ENCODE data around the gene FAM124B. TPM values are rescaled to one million over a fixed set of nuclear protein-coding genes. Genes with fewer than 3 reads are reported as not detected.

FAM124B gene
- total RNA-seq, 4 donors from 2014 or later: 0.38 to 2.7 (median 1.2) TPM

- Histone ChIP-seq H3K27ac (no peak overlapping the region), H3K4me3 (no peak overlapping the region), H3K4me1 (no peaks in the 10 kb centered on the region), H3K27me3 (no peaks in the 10 kb centered on the region), H3K9me3 (no peaks in the 10 kb centered on the region), H3K36me3 (no peaks in the 10 kb centered on the region)
- DNase-seq: no peak
- TF ChIP-seq CTCF (IDR thresholded peaks at IDR 0.05) (no peak), POLR2A (IDR thresholded peaks at IDR 0.05) (no peak)
- intact Hi-C loops (cut with DNase I): no loop called here
- 56 to 76% methylated on average over 4 of the region's 4 CpGs for WGBS, 2 donors
Measured at GRCh38 chr2:224427471-224427870, 25.6 kb upstream of the FAM124B start.

GRCh38 chr2:224426656-224427055 is 24.7 kb upstream of the FAM124B start:
- intact Hi-C loops (cut with DNase I): no loop called here
- no peaks in the 10 kb centered on the region for H3K27me3 ChIP-seq
- no peaks in the 10 kb centered on the region for H3K9me3 ChIP-seq
- no peaks in the 10 kb centered on the region for H3K4me1 ChIP-seq
- WGBS, 2 donors: 62 to 63% methylated on average over 3 of the region's 3 CpGs
- DNase-seq: no peak
- H3K4me3 ChIP-seq: no peak overlapping the region
- no peak for TF ChIP-seq POLR2A (IDR thresholded peaks at IDR 0.05)
- TF ChIP-seq CTCF (IDR thresholded peaks at IDR 0.05): no peak
- no peaks in the 10 kb centered on the region for H3K36me3 ChIP-seq
- no peak overlapping the region for H3K27ac ChIP-seq

- 64 to 90% methylated on average over 2 of the region's 2 CpGs for WGBS, 2 donors
- H3K36me3 ChIP-seq: no peaks in the 10 kb centered on the region
- H3K4me3 ChIP-seq: no peak overlapping the region
- peaks cover 0 to 6% (median 0%) of the 10 kb centered on the region in 3 donors for H3K4me1 ChIP-seq
- no peaks in the 10 kb centered on the region for H3K9me3 ChIP-seq
- intact Hi-C loops (cut with DNase I): no loop called here
- H3K27ac ChIP-seq: no peak overlapping the region
- no peaks in the 10 kb centered on the region for H3K27me3 ChIP-seq
- TF ChIP-seq POLR2A (IDR thresholded peaks at IDR 0.05) (no peak), CTCF (IDR thresholded peaks at IDR 0.05) (no peak)
- DNase-seq: no peak
Measured at GRCh38 chr2:224421065-224421464, 19.2 kb upstream of the FAM124B start.

- H3K4me1 ChIP-seq: peaks cover under 1 to 12% (median 2%) of the 10 kb centered on the region in 3 donors
- TF ChIP-seq CTCF (IDR thresholded peaks at IDR 0.05): no peak
- no peak for TF ChIP-seq POLR2A (IDR thresholded peaks at IDR 0.05)
- WGBS, 2 donors: 80 to 87% methylated on average over 4 of the region's 4 CpGs
- H3K27me3 ChIP-seq: no peaks in the 10 kb centered on the region
- H3K4me3 ChIP-seq: no peak overlapping the region
- no peaks in the 10 kb centered on the region for H3K36me3 ChIP-seq
- DNase-seq: no peak
- H3K27ac ChIP-seq: no peak overlapping the region
- H3K9me3 ChIP-seq: no peaks in the 10 kb centered on the region
- intact Hi-C loops (cut with DNase I): no loop called here
Measured at GRCh38 chr2:224417947-224418346, 16.0 kb upstream of the FAM124B start.

GRCh38 chr2:224417361-224417729 is 15.4 kb upstream of the FAM124B start:
- intact Hi-C loops (cut with DNase I): no loop called here
- H3K27ac ChIP-seq: no peak overlapping the region
- peaks cover 6 to 18% (median 8%) of the 10 kb centered on the region in 3 donors for H3K4me1 ChIP-seq
- no peaks in the 10 kb centered on the region for H3K36me3 ChIP-seq
- H3K4me3 ChIP-seq: no peak overlapping the region
- H3K27me3 ChIP-seq: no peaks in the 10 kb centered on the region
- TF ChIP-seq POLR2A (IDR thresholded peaks at IDR 0.05): no peak
- TF ChIP-seq CTCF (IDR thresholded peaks at IDR 0.05): no peak
- 47 to 64% methylated on average over 1 of the region's 1 CpG for WGBS, 2 donors
- DNase-seq: no peak
- no peaks in the 10 kb centered on the region for H3K9me3 ChIP-seq

All from esophagus squamous epithelium (tissue), 5 donors.